ENCODE results near the gene GDPD5.

Gene GDPD5

DNA sequence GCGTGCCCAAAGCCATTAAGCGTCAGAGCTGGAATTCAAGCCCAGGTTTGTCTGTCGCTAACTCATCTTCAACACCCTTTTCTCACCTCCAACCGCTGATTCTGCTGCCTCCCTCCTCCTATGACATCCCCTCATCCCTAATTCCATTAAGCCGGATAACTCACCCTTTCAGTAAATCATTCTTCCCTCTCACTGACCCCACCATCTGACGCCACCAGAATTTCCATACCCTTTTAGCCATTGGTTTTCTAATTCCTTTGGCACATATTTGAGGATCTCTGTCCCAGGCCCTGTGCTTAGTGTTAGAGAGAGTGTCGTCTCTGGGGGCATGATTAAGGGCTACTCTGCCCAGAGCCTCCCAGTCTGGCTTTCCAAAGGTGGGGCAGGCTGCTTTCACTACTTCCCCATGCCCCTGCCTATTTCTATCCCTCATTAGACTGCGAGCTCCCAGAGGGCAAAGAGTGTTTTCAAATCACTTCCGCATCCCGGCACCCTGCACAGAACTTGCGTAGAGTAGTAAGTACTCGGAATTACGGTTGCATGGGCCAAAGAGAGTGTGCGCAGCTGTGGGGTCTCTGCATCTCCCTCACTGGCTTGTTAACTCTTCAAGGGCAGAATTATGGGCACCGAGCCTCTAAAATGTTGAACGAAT, 96.6 kb downstream of the GDPD5 start:
- Histone ChIP-seq H3K9ac (ENCODE audit: low read depth in 1 of 2, low read length in 2 of 2) (peak overlapping the region in 1 of 2 donors; percentile 44), H3K4me3 (ENCODE audit: low read depth in 1 of 2, low read length in 2 of 2) (peak overlapping the region in 1 of 2 donors; percentile 53), H3K9me3 (ENCODE audit: control insufficient read depth in 1 of 2, low read length in 2 of 2) (no peaks in the 10 kb centered on the region), H3K27ac (ENCODE audit: low read depth, low read length) (no peak overlapping the region), H3K4me1 (ENCODE audit: control insufficient read depth in 1 of 2, insufficient read depth in 2 of 2, low read length in 2 of 2) (peaks cover 11 to 17% of the 10 kb centered on the region in 2 donors), H3K36me3 (ENCODE audit: control insufficient read depth in 1 of 2, insufficient read depth in 2 of 2, low read length in 2 of 2) (no peaks in the 10 kb centered on the region), H3K27me3 (ENCODE audit: control insufficient read depth in 1 of 2, insufficient read depth in 2 of 2, low read length in 2 of 2) (peaks cover 32 to 44% of the 10 kb centered on the region in 2 donors)

- Histone ChIP-seq H3K9ac (ENCODE audit: low read depth in 1 of 2, low read length in 2 of 2) (peak overlapping the region; percentile 44 to 72), H3K9me3 (ENCODE audit: control insufficient read depth in 1 of 2, low read length in 2 of 2) (no peaks in the 10 kb centered on the region), H3K4me3 (ENCODE audit: low read depth in 1 of 2, low read length in 2 of 2) (peak overlapping the region; percentile 53 to 80), H3K36me3 (ENCODE audit: control insufficient read depth in 1 of 2, insufficient read depth in 2 of 2, low read length in 2 of 2) (peaks cover 0 to under 1% of the 10 kb centered on the region in 2 donors), H3K4me1 (ENCODE audit: control insufficient read depth in 1 of 2, insufficient read depth in 2 of 2, low read length in 2 of 2) (peaks cover 11 to 14% of the 10 kb centered on the region in 2 donors), H3K27me3 (ENCODE audit: control insufficient read depth in 1 of 2, insufficient read depth in 2 of 2, low read length in 2 of 2) (peaks cover 30 to 36% of the 10 kb centered on the region in 2 donors), H3K27ac (ENCODE audit: low read depth, low read length) (no peak overlapping the region)
Observed at GRCh38 chr11:75428281-75428724, 97.4 kb downstream of the GDPD5 start.

- H3K36me3 ChIP-seq (ENCODE audit: control insufficient read depth in 1 of 2, insufficient read depth in 2 of 2, low read length in 2 of 2): peaks cover 0 to 9% of the 10 kb centered on the region in 2 donors
- peaks cover 19 to 25% of the 10 kb centered on the region in 2 donors for H3K27me3 ChIP-seq (ENCODE audit: control insufficient read depth in 1 of 2, insufficient read depth in 2 of 2, low read length in 2 of 2)
- no peak overlapping the region for H3K4me3 ChIP-seq (ENCODE audit: low read depth in 1 of 2, low read length in 2 of 2)
- H3K9me3 ChIP-seq (ENCODE audit: control insufficient read depth in 1 of 2, low read length in 2 of 2): no peaks in the 10 kb centered on the region
- H3K27ac ChIP-seq (ENCODE audit: low read depth, low read length): no peak overlapping the region
- peaks cover 14 to 16% of the 10 kb centered on the region in 2 donors for H3K4me1 ChIP-seq (ENCODE audit: control insufficient read depth in 1 of 2, insufficient read depth in 2 of 2, low read length in 2 of 2)
- H3K9ac ChIP-seq (ENCODE audit: low read depth in 1 of 2, low read length in 2 of 2): no peak overlapping the region
Observed at GRCh38 chr11:75427181-75427580, 98.6 kb downstream of the GDPD5 start.

DNA sequence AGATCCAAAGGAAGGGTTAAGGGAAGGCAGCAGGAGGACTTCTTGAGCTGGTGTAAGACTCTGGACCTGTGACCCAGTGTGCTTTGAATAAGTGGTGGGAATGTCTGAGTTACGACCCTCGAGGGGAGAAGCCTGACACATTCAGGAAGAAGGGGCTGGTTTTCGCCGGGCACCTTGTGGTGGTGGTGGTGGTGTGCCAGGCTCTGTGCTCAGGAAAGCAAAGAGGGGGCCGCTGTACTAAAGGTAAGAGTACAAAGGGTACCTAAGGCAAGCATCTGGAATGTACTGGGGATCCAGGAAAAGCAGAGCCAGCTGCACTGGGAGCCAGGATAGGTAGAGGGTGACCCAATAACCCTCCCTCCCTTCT, 99.0 kb downstream of the GDPD5 start:
- Histone ChIP-seq H3K36me3 (ENCODE audit: control insufficient read depth in 1 of 2, insufficient read depth in 2 of 2, low read length in 2 of 2) (peaks cover 0 to 9% of the 10 kb centered on the region in 2 donors), H3K9me3 (ENCODE audit: control insufficient read depth in 1 of 2, low read length in 2 of 2) (no peaks in the 10 kb centered on the region), H3K27ac (ENCODE audit: low read depth, low read length) (no peak overlapping the region), H3K27me3 (ENCODE audit: control insufficient read depth in 1 of 2, insufficient read depth in 2 of 2, low read length in 2 of 2) (peaks cover 14 to 20% of the 10 kb centered on the region in 2 donors), H3K9ac (ENCODE audit: low read depth in 1 of 2, low read length in 2 of 2) (no peak overlapping the region), H3K4me1 (ENCODE audit: control insufficient read depth in 1 of 2, insufficient read depth in 2 of 2, low read length in 2 of 2) (peaks cover 14 to 20% of the 10 kb centered on the region in 2 donors), H3K4me3 (ENCODE audit: low read depth in 1 of 2, low read length in 2 of 2) (no peak overlapping the region)

GRCh38 chr11:75425422-75425821, 100.3 kb downstream of the GDPD5 start:
- no peak overlapping the region for H3K4me3 ChIP-seq (ENCODE audit: low read depth in 1 of 2, low read length in 2 of 2)
- H3K9me3 ChIP-seq (ENCODE audit: control insufficient read depth in 1 of 2, low read length in 2 of 2): no peaks in the 10 kb centered on the region
- peaks cover 6 to 19% of the 10 kb centered on the region in 2 donors for H3K4me1 ChIP-seq (ENCODE audit: control insufficient read depth in 1 of 2, insufficient read depth in 2 of 2, low read length in 2 of 2)

GRCh38 chr11:75424396-75424795, 101.3 kb downstream of the GDPD5 start:
- Histone ChIP-seq H3K9ac (ENCODE audit: low read depth in 1 of 2, low read length in 2 of 2) (no peak overlapping the region), H3K27ac (ENCODE audit: low read depth, low read length) (no peak overlapping the region)

More at GRCh38 chr11:75425422-75425821, 100.3 kb downstream of the GDPD5 start:
- Histone ChIP-seq H3K27me3 (ENCODE audit: control insufficient read depth in 1 of 2, insufficient read depth in 2 of 2, low read length in 2 of 2) (peaks cover 1 to 7% of the 10 kb centered on the region in 2 donors), H3K9ac (ENCODE audit: low read depth in 1 of 2, low read length in 2 of 2) (no peak overlapping the region), H3K27ac (ENCODE audit: low read depth, low read length) (no peak overlapping the region), H3K36me3 (ENCODE audit: control insufficient read depth in 1 of 2, insufficient read depth in 2 of 2, low read length in 2 of 2) (peaks cover 0 to 9% of the 10 kb centered on the region in 2 donors)

DNA sequence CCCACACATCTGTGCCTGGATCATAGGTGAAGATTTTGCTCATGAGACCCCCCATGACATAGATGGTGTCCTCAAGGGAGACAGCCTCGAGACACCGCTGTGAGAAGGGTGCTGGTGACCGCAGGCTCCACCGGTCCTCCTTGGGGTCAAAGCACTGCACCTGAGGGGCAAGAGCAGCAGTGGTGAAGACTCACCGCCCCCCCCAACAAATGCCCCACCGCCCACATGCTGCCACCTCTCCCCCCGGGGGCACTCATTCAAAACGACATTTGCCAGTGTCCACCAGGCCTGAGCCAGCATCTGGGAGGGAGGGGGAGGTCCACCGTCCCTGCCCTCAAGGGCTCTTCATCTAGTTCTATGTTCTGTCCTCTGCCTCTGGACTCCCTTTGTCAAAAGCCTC, 102.0 kb downstream of the GDPD5 start:
- no peak overlapping the region for H3K27ac ChIP-seq (ENCODE audit: low read depth, low read length)
- H3K4me1 ChIP-seq (ENCODE audit: control insufficient read depth in 1 of 2, insufficient read depth in 2 of 2, low read length in 2 of 2): peaks cover 5 to 18% of the 10 kb centered on the region in 2 donors
- H3K36me3 ChIP-seq (ENCODE audit: control insufficient read depth in 1 of 2, insufficient read depth in 2 of 2, low read length in 2 of 2): peaks cover 0 to 11% of the 10 kb centered on the region in 2 donors
- no peaks in the 10 kb centered on the region for H3K27me3 ChIP-seq (ENCODE audit: control insufficient read depth in 1 of 2, insufficient read depth in 2 of 2, low read length in 2 of 2)
- H3K4me3 ChIP-seq (ENCODE audit: low read depth in 1 of 2, low read length in 2 of 2): no peak overlapping the region
- no peak overlapping the region for H3K9ac ChIP-seq (ENCODE audit: low read depth in 1 of 2, low read length in 2 of 2)
- no peaks in the 10 kb centered on the region for H3K9me3 ChIP-seq (ENCODE audit: control insufficient read depth in 1 of 2, low read length in 2 of 2)

More at GRCh38 chr11:75424396-75424795, 101.3 kb downstream of the GDPD5 start:
- H3K27me3 ChIP-seq (ENCODE audit: control insufficient read depth in 1 of 2, insufficient read depth in 2 of 2, low read length in 2 of 2): peaks cover 0 to 4% of the 10 kb centered on the region in 2 donors
- H3K4me1 ChIP-seq (ENCODE audit: control insufficient read depth in 1 of 2, insufficient read depth in 2 of 2, low read length in 2 of 2): peaks cover 5 to 18% of the 10 kb centered on the region in 2 donors
- H3K36me3 ChIP-seq (ENCODE audit: control insufficient read depth in 1 of 2, insufficient read depth in 2 of 2, low read length in 2 of 2): peaks cover 0 to 9% of the 10 kb centered on the region in 2 donors
- no peak overlapping the region for H3K4me3 ChIP-seq (ENCODE audit: low read depth in 1 of 2, low read length in 2 of 2)
- no peaks in the 10 kb centered on the region for H3K9me3 ChIP-seq (ENCODE audit: control insufficient read depth in 1 of 2, low read length in 2 of 2)

GRCh38 chr11:75422248-75423231, 103.2 kb downstream of the GDPD5 start:
- Histone ChIP-seq H3K27ac (ENCODE audit: low read depth, low read length) (no peak overlapping the region), H3K4me3 (ENCODE audit: low read depth in 1 of 2, low read length in 2 of 2) (no peak overlapping the region), H3K36me3 (ENCODE audit: control insufficient read depth in 1 of 2, insufficient read depth in 2 of 2, low read length in 2 of 2) (peaks cover 0 to 13% of the 10 kb centered on the region in 2 donors), H3K9me3 (ENCODE audit: control insufficient read depth in 1 of 2, low read length in 2 of 2) (no peaks in the 10 kb centered on the region), H3K9ac (ENCODE audit: low read depth in 1 of 2, low read length in 2 of 2) (no peak overlapping the region), H3K27me3 (ENCODE audit: control insufficient read depth in 1 of 2, insufficient read depth in 2 of 2, low read length in 2 of 2) (no peaks in the 10 kb centered on the region), H3K4me1 (ENCODE audit: control insufficient read depth in 1 of 2, insufficient read depth in 2 of 2, low read length in 2 of 2) (peaks cover 5 to 18% of the 10 kb centered on the region in 2 donors)

DNA sequence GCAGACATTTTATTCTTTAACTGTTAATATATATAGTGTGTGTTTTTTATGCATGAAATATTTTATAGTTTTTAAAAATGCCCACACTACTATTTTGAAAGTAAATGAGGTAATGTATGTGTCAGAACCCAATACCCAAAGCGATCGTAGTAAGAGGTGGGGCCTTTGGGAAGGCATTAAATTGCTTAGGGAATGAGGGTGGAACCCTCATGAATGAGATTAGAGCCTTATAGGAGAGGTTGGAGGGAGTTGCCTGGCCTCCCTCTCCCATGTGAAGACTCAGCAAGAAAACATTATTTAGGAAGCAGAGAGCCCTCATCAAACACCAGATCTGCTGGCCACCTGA, 103.9 kb downstream of the GDPD5 start:
- Histone ChIP-seq H3K9ac (ENCODE audit: low read depth in 1 of 2, low read length in 2 of 2) (no peak overlapping the region), H3K4me3 (ENCODE audit: low read depth in 1 of 2, low read length in 2 of 2) (no peak overlapping the region), H3K27ac (ENCODE audit: low read depth, low read length) (no peak overlapping the region)

More for the DNA sequence above, 103.9 kb downstream of the GDPD5 start:
- peaks cover 5 to 18% of the 10 kb centered on the region in 2 donors for H3K4me1 ChIP-seq (ENCODE audit: control insufficient read depth in 1 of 2, insufficient read depth in 2 of 2, low read length in 2 of 2)
- peaks cover 0 to 13% of the 10 kb centered on the region in 2 donors for H3K36me3 ChIP-seq (ENCODE audit: control insufficient read depth in 1 of 2, insufficient read depth in 2 of 2, low read length in 2 of 2)
- no peaks in the 10 kb centered on the region for H3K27me3 ChIP-seq (ENCODE audit: control insufficient read depth in 1 of 2, insufficient read depth in 2 of 2, low read length in 2 of 2)
- no peaks in the 10 kb centered on the region for H3K9me3 ChIP-seq (ENCODE audit: control insufficient read depth in 1 of 2, low read length in 2 of 2)
